NT2/D1 (cell line): ENCODE data around the gene TGM6.

Source experiments
- SUZ12 ChIP-seq: IDR thresholded peaks from 2 replicates; pipeline ENCODE4 v1.6.1; 2011; ENCODE audit not compliant: insufficient read length, insufficient read depth; ENCODE audit errors: extremely low read depth
- ZNF274 ChIP-seq: IDR thresholded peaks from 2 replicates; pipeline ENCODE4 v1.6.1; 2011; ENCODE audit warnings: mild to moderate bottlenecking, low read depth, low read length

- TF ChIP-seq SUZ12 (no peak), ZNF274 (no peak)
These were observed 19.6 kb upstream of the TGM6 start for GRCh38 chr20:2361035-2361593.
